Kidney (tissue), 14 donors: ENCODE measurements around the gene ZNF516. TPM values are rescaled to one million over a fixed set of nuclear protein-coding genes. Genes with fewer than 3 reads are reported as not detected.
A peak's percentile ranks its signal among the peaks of the same experiment; 100 is the strongest.

ENCODE experiments used
- DNase-seq, 5 donors: peaks; one replicate each; pipeline ENCODE4 v3.0.0-alpha.2; 2013 to 2020
- FAIRE-seq: peaks from 2 replicates; lab custom pipeline; 2012; peaks lifted over from hg19 to GRCh38; lab: Jason Lieb, UNC
- H3K27ac ChIP-seq, 2 donors: one replicate each; pipeline ENCODE4 v1.7.0; 2013; ENCODE audit warnings: low read depth in 2 of 2, low read length in 2 of 2, inconsistent platforms in 1 of 2
- H3K27me3 ChIP-seq: one replicate; pipeline ENCODE4 v1.7.1; 2013; ENCODE audit warnings: low read length, inconsistent platforms; ENCODE audit not compliant: control insufficient read depth, insufficient read depth
- H3K36me3 ChIP-seq, 3 donors: one replicate each; pipeline versions ENCODE4 v1.7.0 to v1.7.1; 2013; ENCODE audit warnings: low read length in 3 of 3, control low read depth in 1 of 3, inconsistent platforms in 1 of 3; ENCODE audit not compliant: insufficient read depth in 3 of 3, control insufficient read depth in 2 of 3
- H3K4me1 ChIP-seq, 3 donors: one replicate each; pipeline versions ENCODE4 v1.7.0 to v1.7.1; 2013; ENCODE audit warnings: low read length in 3 of 3, inconsistent platforms in 1 of 3, low read depth in 1 of 3; ENCODE audit not compliant: control insufficient read depth in 2 of 3, insufficient read depth in 2 of 3
- H3K4me3 ChIP-seq, 3 donors: one replicate each; pipeline versions ENCODE4 v1.7.0 to v1.8.1; 2013; ENCODE audit warnings: low read length in 3 of 3, control low read depth in 1 of 3, inconsistent platforms in 1 of 3
- H3K9ac ChIP-seq, 3 donors: one replicate each; pipeline versions ENCODE4 v1.7.0 to v1.7.1; 2013; ENCODE audit warnings: low read length in 3 of 3, control low read depth in 1 of 3, inconsistent platforms in 1 of 3
- H3K9me3 ChIP-seq, 3 donors: one replicate each; pipeline versions ENCODE4 v1.7.0 to v1.7.1; 2013; ENCODE audit warnings: low read length in 3 of 3, control low read depth in 1 of 3, inconsistent platforms in 1 of 3; ENCODE audit not compliant: control insufficient read depth in 2 of 3, insufficient read depth in 1 of 3
- CTCF ChIP-seq: IDR thresholded peaks from 3 replicates; pipeline ENCODE4 v1.5.1; 2012; ENCODE audit warnings: mild to moderate bottlenecking, moderate library complexity, borderline replicate concordance; ENCODE audit not compliant: insufficient read depth; ENCODE audit errors: extremely low read depth
- intact Hi-C: fragments of 100-400 bp; cut with DNase I; formaldehyde crosslinking; loops from one replicate; pipeline ENCODE4 v1.11.1; 2022
- polyA plus RNA-seq: library from polyadenylated mRNA; stranded (reverse); fragments of 350-450 nt; fragmentation: Illumina TruSeq; extraction: RNeasy Lipid Tissue Mini Kit (QIAGEN cat#74804); gene quantifications from one replicate; pipeline ENCODE4 v1.2.3, GENCODE V29; 2014; ENCODE audit warnings: low read depth, low replicate concordance; ENCODE audit not compliant: insufficient read depth
- total RNA-seq: library from RNA; stranded (reverse); fragmentation: NEBNext Ultra II Directional; extraction: Animal tissue kit (Norgen Biotek cat#: 25700); gene quantifications from one replicate; pipeline ENCODE4 v1.2.1, GENCODE V29; 2021
- donor health status: control.
- donor health status: control.
- donor health status: control.
- donor health status: control.
- donor health status: control.
- donor health status: DM: yes; HTN: yes; CAD: no.
- donor health status: Normal renal cell carcinoma (clear cell type).

Gene ZNF516
- total and polyA plus RNA-seq, 2 donors from 2014 or later: 6.7 to 28.7 TPM

- Histone ChIP-seq H3K27me3 (no peaks in the 10 kb centered on the region), H3K4me1 (peaks cover 0 to 4% (median 2%) of the 10 kb centered on the region in 3 donors), H3K9me3 (no peaks in the 10 kb centered on the region), H3K4me3 (no peak overlapping the region), H3K27ac (no peak overlapping the region), H3K36me3 (no peaks in the 10 kb centered on the region), H3K9ac (no peak overlapping the region)
- TF ChIP-seq CTCF: no peak
- FAIRE-seq: no peak
- intact Hi-C loops: loop anchor here (5.0 kb wide), 1 partner anchor 285 kb away; no protein-coding TSS in a partner anchor
- peak in 1 of 5 donors; percentile 46 for DNase-seq
These were observed 97.4 kb downstream of the ZNF516 start for GRCh38 chr18:76397631-76398030.

GRCh38 chr18:76396792-76397191, 98.2 kb downstream of the ZNF516 start:
- no peak overlapping the region for H3K4me3 ChIP-seq
- no peak overlapping the region for H3K27ac ChIP-seq
- no peak overlapping the region for H3K9ac ChIP-seq
- TF ChIP-seq CTCF: no peak
- no peak for DNase-seq
- H3K36me3 ChIP-seq: no peaks in the 10 kb centered on the region
- H3K27me3 ChIP-seq: no peaks in the 10 kb centered on the region
- intact Hi-C loops: loop anchor here (5.0 kb wide), 1 partner anchor 286 kb away; no protein-coding TSS in a partner anchor
- H3K4me1 ChIP-seq: peaks cover 0 to 4% (median 2%) of the 10 kb centered on the region in 3 donors
- no peaks in the 10 kb centered on the region for H3K9me3 ChIP-seq
- FAIRE-seq: no peak

DNA sequence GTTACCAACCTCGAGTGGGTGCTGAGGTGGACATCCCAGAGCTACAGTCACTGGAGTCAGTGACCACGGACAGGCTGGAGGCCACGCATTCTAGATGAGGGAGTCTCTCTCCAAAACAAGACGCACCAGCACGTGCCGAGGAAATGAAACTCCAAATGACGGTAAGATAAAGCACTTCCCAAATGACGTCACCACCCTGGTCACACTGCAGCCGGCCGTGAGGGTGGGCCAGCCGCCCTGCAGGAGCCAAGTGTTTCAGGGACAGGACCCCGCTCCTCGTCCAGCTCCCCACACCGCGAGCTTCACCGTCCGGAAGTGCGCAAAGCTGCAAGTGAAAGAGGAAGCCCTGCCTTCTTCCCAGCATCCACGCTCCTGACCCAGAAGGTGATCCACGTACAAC, 99.4 kb downstream of the ZNF516 start:
- H3K9me3 ChIP-seq: no peaks in the 10 kb centered on the region
- FAIRE-seq (no peak), DNase-seq (no peak)
- H3K9ac ChIP-seq: no peak overlapping the region
- no peak overlapping the region for H3K4me3 ChIP-seq
- H3K27ac ChIP-seq: no peak overlapping the region
- no peaks in the 10 kb centered on the region for H3K36me3 ChIP-seq
- H3K4me1 ChIP-seq: peaks cover 0 to 4% (median 4%) of the 10 kb centered on the region in 3 donors
- H3K27me3 ChIP-seq: no peaks in the 10 kb centered on the region
- TF ChIP-seq CTCF: no peak
- intact Hi-C loops: loop anchor here (5.0 kb wide), 1 partner anchor 287 kb away; no protein-coding TSS in a partner anchor
